Measurements from ENCODE around the gene PCDHGA4. TPM values are rescaled to one million over a fixed set of nuclear protein-coding genes. Genes with fewer than 3 reads are reported as not detected.

PCDHGA4 gene
- total and polyA plus RNA-seq, 2 of the 8 experiments (the other 6 are each of a cell fraction or from before 2014, with no cell fraction given): 1.4 to 1.9 TPM

- no peak overlapping the region for H4K5ac ChIP-seq (ENCODE audit: insufficient read length, low read depth, low read length)
- H3K27me3 ChIP-seq (replicated peaks in 1 of 4; ENCODE audit: control insufficient read depth in 3 of 4, extremely low read depth in 1 of 4, insufficient read depth in 3 of 4, low read length in 3 of 4): no peaks in the 10 kb centered on the region
- H3K9me3 ChIP-seq (ENCODE audit: insufficient read depth in 2 of 2, low read depth in 1 of 2, low read length in 1 of 2): peaks cover 0 to 17% of the 10 kb centered on the region in 2 experiments; a peak in 2 of 4 replicates
- no peak overlapping the region for H2AFZ ChIP-seq (ENCODE audit: low read length)
- no peak overlapping the region for H4K8ac ChIP-seq (ENCODE audit: extremely low read depth, insufficient read depth, low read length)
- no peak overlapping the region for H3K4me3 ChIP-seq (ENCODE audit: extremely low read depth in 1 of 4, insufficient read depth in 2 of 4, low read depth in 3 of 4, low read length in 4 of 4)
- H2BK15ac ChIP-seq (ENCODE audit: low read length): no peak overlapping the region
- H3K4ac ChIP-seq (replicated peaks; ENCODE audit: insufficient read length, low read depth, low read length): no peak overlapping the region
- no peaks in the 10 kb centered on the region for H3K36me3 ChIP-seq (ENCODE audit: control insufficient read depth in 2 of 4, insufficient read depth in 4 of 4, low read length in 3 of 4)
- no peak overlapping the region for H2BK12ac ChIP-seq (ENCODE audit: low read depth, low read length)
- H3K79me2 ChIP-seq (ENCODE audit: control insufficient read depth in 1 of 2, insufficient read depth in 2 of 2, low read length in 2 of 2): no peaks in the 10 kb centered on the region
- FAIRE-seq: no peak
- H2BK120ac ChIP-seq (replicated peaks; ENCODE audit: low read depth, low read length): no peak overlapping the region
- no peak overlapping the region for H3K56ac ChIP-seq (replicated peaks; ENCODE audit: insufficient read length, low read depth, low read length)
- H3K4me1 ChIP-seq (replicated peaks in 1 of 4; ENCODE audit: control insufficient read depth in 3 of 4, insufficient read depth in 4 of 4, low read length in 3 of 4): no peaks in the 10 kb centered on the region
- H3K18ac ChIP-seq (ENCODE audit: extremely low read depth, low read length): no peak overlapping the region
- no peak overlapping the region for H3K4me2 ChIP-seq (ENCODE audit: insufficient read depth in 1 of 2, low read depth in 2 of 2, low read length in 2 of 2)
- no peak overlapping the region for H2AK5ac ChIP-seq (ENCODE audit: low read depth, low read length)
- DNase-seq (ENCODE audit: low read depth in 1 of 2, low spot score in 2 of 2): no peak
- no peak overlapping the region for H2BK20ac ChIP-seq (ENCODE audit: low read length)
- H4K20me1 ChIP-seq (replicated peaks in 1 of 2; ENCODE audit: control insufficient read depth in 1 of 2, insufficient read depth in 2 of 2, low read length in 2 of 2): no peaks in the 10 kb centered on the region
- 95% methylated on average over 1 of the region's 1 CpG; no CpG with 5 or more reads in 1 of the 2 experiments for WGBS, 2 experiments (ENCODE audit: extremely low coverage in 1 of 2, insufficient coverage in 1 of 2, insufficient read length in 1 of 2, insufficient replicate concordance in 2 of 2, low coverage in 1 of 2, low lambda C conversion rate in 2 of 2, missing lambda C conversion rate in 1 of 2)
- no peaks in the 10 kb centered on the region for H3K79me1 ChIP-seq (ENCODE audit: low read depth, low read length)
- no peak overlapping the region for H3K27ac ChIP-seq (ENCODE audit: low read depth, low read length)
- H3K14ac ChIP-seq (ENCODE audit: insufficient read length): no peak overlapping the region
- H4K91ac ChIP-seq (replicated peaks; ENCODE audit: insufficient read length, low read length): no peak overlapping the region
- H2BK5ac ChIP-seq (ENCODE audit: low read depth, low read length): no peak overlapping the region
- CTCF ChIA-PET (ENCODE audit: partially characterized antibody): interaction anchor here (0.9 to 1.3 kb wide), 5 partner anchors 13 to 258 kb away, joined by 3 to 5 read pairs (median 3); no protein-coding TSS in a partner anchor
- no peaks in the 10 kb centered on the region for H3K23me2 ChIP-seq (ENCODE audit: low read depth, low read length)
- H3K23ac ChIP-seq (ENCODE audit: insufficient read length): no peak overlapping the region
- H3K9ac ChIP-seq (replicated peaks in 1 of 4; ENCODE audit: extremely low read depth in 1 of 4, low read depth in 3 of 4, low read length in 3 of 4): no peak overlapping the region
- POLR2A ChIA-PET (ENCODE audit: partially characterized antibody): interaction anchor here (1.9 kb wide), 1 partner anchor 10 kb away, joined by 7 read pairs; no protein-coding TSS in a partner anchor
- no peak for TF ChIP-seq CREB1 (IDR thresholded peaks at IDR 0.05)
Measured at GRCh38 chr5:141306630-141307029, 48.2 kb upstream of the PCDHGA4 start.

Measured in H1 (cell line).